Measurements from ENCODE around the gene VPS8.

DNA sequence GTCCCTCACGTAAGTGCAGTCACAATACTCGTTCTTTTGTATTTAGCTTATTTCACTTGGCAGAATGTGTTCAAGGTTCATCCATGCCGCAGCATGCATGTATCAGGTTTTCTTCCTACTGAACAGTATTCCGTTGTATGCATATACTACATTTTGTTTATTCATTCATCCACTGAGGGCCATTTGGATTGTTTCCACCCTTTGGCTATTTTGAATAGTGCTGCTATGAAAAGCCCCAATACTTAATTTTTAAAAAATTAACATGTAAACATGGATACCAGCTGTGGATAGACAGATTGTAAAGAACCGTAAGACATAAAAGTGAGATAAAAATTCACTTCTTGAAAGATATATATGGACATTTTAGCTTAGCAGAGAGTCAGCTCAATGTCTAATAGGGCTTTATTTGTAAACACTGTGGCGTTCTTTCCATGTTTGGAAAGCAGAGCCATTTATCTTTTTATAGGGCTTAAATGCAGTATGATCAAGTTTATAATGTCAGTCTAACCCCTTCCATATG, 115.9 kb downstream of the VPS8 start:
- no peak for TF ChIP-seq POLR2A (IDR thresholded peaks at IDR 0.05; ENCODE audit: low read depth, low read length)
- TF ChIP-seq POLR2AphosphoS5 (IDR thresholded peaks at IDR 0.05; ENCODE audit: low read depth, low read length): no peak

Data from GM12891 (cell line).